HepG2 (cell line): ENCODE measurements around the gene SNCAIP.

Source experiments
- BRCA1 ChIP-seq: sonication (generic); formaldehyde crosslinking; IDR thresholded peaks from 2 replicates; pipeline ENCODE4 v1.4.0; 2020; ENCODE audit warnings: missing genetic modification reagents
- CTCF ChIP-seq: sonication (generic); formaldehyde crosslinking; IDR thresholded peaks from 2 replicates; pipeline ENCODE4 v1.5.0; 2020; ENCODE audit warnings: mild to moderate bottlenecking, missing genetic modification reagents, moderate library complexity
- GABPA ChIP-seq, 2 experiments: IDR thresholded peaks; 2 replicates each; pipeline ENCODE4 v1.6.1; 2011 to 2016; ENCODE audit warnings: low read depth in 2 of 2, low read length in 1 of 2, missing biosample characterization in 1 of 2, missing genetic modification characterization in 1 of 2
- GZF1 ChIP-seq: sonication (generic); formaldehyde crosslinking; IDR thresholded peaks from 2 replicates; pipeline ENCODE4 v1.5.1; 2020; ENCODE audit warnings: mild to moderate bottlenecking, missing genetic modification reagents
- JUN ChIP-seq: sonication (generic); formaldehyde crosslinking; IDR thresholded peaks from 2 replicates; pipeline ENCODE4 v1.4.0; 2020; ENCODE audit warnings: mild to moderate bottlenecking, missing genetic modification reagents
- MTA3 ChIP-seq: sonication (generic); formaldehyde crosslinking; IDR thresholded peaks from 2 replicates; pipeline ENCODE4 v1.4.0; 2020; ENCODE audit warnings: missing genetic modification reagents
- POLR2A ChIP-seq, 2 experiments: IDR thresholded peaks; 2 replicates each; pipeline ENCODE4 v1.6.1; 2011; ENCODE audit warnings: low read depth in 2 of 2, low read length in 2 of 2, mild to moderate bottlenecking in 1 of 2, moderate library complexity in 1 of 2; ENCODE audit not compliant: insufficient read depth in 1 of 2
- SRF ChIP-seq: IDR thresholded peaks from 2 replicates; pipeline ENCODE4 v1.6.1; 2011; ENCODE audit warnings: mild to moderate bottlenecking, low read depth, low read length, moderate library complexity
- ZBTB26 ChIP-seq: IDR thresholded peaks from 2 replicates; pipeline ENCODE4 v1.6.1; 2016; ENCODE audit warnings: missing compliant biosample characterization, missing genetic modification reagents, borderline replicate concordance
- ZBTB33 ChIP-seq: sonication (generic); formaldehyde crosslinking; IDR thresholded peaks from 2 replicates; pipeline ENCODE4 v1.4.0; 2020; ENCODE audit warnings: missing genetic modification reagents
- ZHX1 ChIP-seq: sonication (generic); formaldehyde crosslinking; IDR thresholded peaks from 2 replicates; pipeline ENCODE4 v1.8.1; 2022; ENCODE audit warnings: low read depth, mild to moderate bottlenecking, missing genetic modification reagents
- ZKSCAN1 ChIP-seq: fragments of 150-350 bp; IDR thresholded peaks from 2 replicates; pipeline ENCODE4 v1.6.1; 2014; ENCODE audit warnings: low read length
- ZNF615 ChIP-seq: sonication (generic); formaldehyde crosslinking; IDR thresholded peaks from 2 replicates; pipeline ENCODE4 v1.5.0; 2020; ENCODE audit warnings: mild to moderate bottlenecking, missing genetic modification reagents, borderline replicate concordance

GRCh38 chr5:122356855-122357254 is 44.8 kb downstream of the SNCAIP start:
- TF ChIP-seq GABPA (IDR thresholded peaks at IDR 0.05; ENCODE audit: low read depth, low read length) (no peak), GABPA (CRISPR knock-in tag; IDR thresholded peaks at IDR 0.05; ENCODE audit: low read depth) (no peak), ZKSCAN1 (no peak), ZBTB33 (CRISPR knock-in tag) (no peak), MTA3 (CRISPR knock-in tag) (no peak), ZHX1 (CRISPR knock-in tag) (no peak), SRF (no peak), CTCF (CRISPR knock-in tag) (no peak), ZBTB26 (no peak), ZNF615 (CRISPR knock-in tag) (no peak), BRCA1 (CRISPR knock-in tag) (no peak), POLR2A (IDR thresholded peaks at IDR 0.05; ENCODE audit: insufficient read depth in 1 of 2, low read depth in 2 of 2, low read length in 2 of 2) (no peak), JUN (CRISPR knock-in tag) (no peak), GZF1 (CRISPR knock-in tag) (no peak)
